Ishikawa (cell line): ENCODE data around the gene UTS2B.
A peak's percentile ranks its signal among the peaks of the same experiment; 100 is the strongest.

ENCODE experiments used
- CEBPB ChIP-seq: IDR thresholded peaks from 2 replicates; pipeline ENCODE4 v1.6.1; 2012
- CREB1 ChIP-seq: IDR thresholded peaks from 2 replicates; pipeline ENCODE4 v1.6.1; 2012; ENCODE audit warnings: low read depth
- EGR1 ChIP-seq: IDR thresholded peaks from 2 replicates; pipeline ENCODE4 v1.6.1; 2012
- EP300 ChIP-seq: IDR thresholded peaks from 2 replicates; pipeline ENCODE4 v1.6.1; 2012; ENCODE audit warnings: borderline replicate concordance
- FOXM1 ChIP-seq: IDR thresholded peaks from 2 replicates; pipeline ENCODE4 v1.6.1; 2012; ENCODE audit warnings: low read depth, borderline replicate concordance
- NFIC ChIP-seq: IDR thresholded peaks from 2 replicates; pipeline ENCODE4 v1.6.1; 2012
- RAD21 ChIP-seq: IDR thresholded peaks from 2 replicates; pipeline ENCODE4 v1.6.1; 2012; ENCODE audit warnings: low read depth
- TAF1 ChIP-seq: IDR thresholded peaks from 2 replicates; pipeline ENCODE4 v1.6.1; 2012; ENCODE audit warnings: low read depth, mild to moderate bottlenecking
- TCF12 ChIP-seq: IDR thresholded peaks from 2 replicates; pipeline ENCODE4 v1.6.1; 2012; ENCODE audit warnings: low read depth
- TEAD4 ChIP-seq: IDR thresholded peaks from 2 replicates; pipeline ENCODE4 v1.6.1; 2012
- YY1 ChIP-seq: IDR thresholded peaks from 2 replicates; pipeline ENCODE4 v1.6.1; 2012; ENCODE audit warnings: low read depth
- ZBTB7A ChIP-seq: IDR thresholded peaks from 2 replicates; pipeline ENCODE4 v1.6.1; 2012; ENCODE audit warnings: low read depth
- TF ChIP-seq, protein P1 (sequence below): IDR thresholded peaks from 2 replicates; pipeline ENCODE4 v1.6.1; 2012
- TF ChIP-seq, protein P2 (sequence below): IDR thresholded peaks from 2 replicates; pipeline ENCODE4 v1.6.1; 2012
- TF ChIP-seq, protein P3 (sequence below): IDR thresholded peaks from 2 replicates; pipeline ENCODE4 v1.6.1; 2012; ENCODE audit warnings: low read depth, mild to moderate bottlenecking

The UTS2B gene

DNA sequence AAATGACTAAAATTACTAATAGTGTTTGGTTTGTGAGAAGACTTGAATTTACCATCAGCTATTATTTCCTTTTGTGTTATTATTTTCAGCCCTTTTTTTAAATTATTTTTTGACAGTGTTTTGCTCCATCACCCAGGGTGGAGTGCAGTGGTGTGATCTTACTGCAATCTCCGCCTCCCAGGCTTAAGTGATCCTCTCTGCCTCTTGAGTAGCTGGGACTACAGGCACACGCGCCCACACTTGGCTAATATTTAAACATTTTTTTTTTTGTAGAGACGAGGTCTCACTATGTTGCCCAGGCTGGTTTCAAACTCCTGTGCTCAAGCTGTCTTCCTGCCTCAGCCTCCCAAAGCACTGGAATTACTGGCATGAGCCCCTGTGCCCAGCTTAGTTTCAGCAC is 31.7 kb upstream of the UTS2B start:
- no peak for TF ChIP-seq EP300
- no peak for TF ChIP-seq EGR1
- no peak for TF ChIP-seq ZBTB7A
- TF ChIP-seq NFIC, result no peak
- no peak for TF ChIP-seq TEAD4
- TF ChIP-seq, protein P1, sequence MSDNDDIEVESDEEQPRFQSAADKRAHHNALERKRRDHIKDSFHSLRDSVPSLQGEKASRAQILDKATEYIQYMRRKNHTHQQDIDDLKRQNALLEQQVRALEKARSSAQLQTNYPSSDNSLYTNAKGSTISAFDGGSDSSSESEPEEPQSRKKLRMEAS, result no peak
- no peak for TF ChIP-seq FOXM1
- no peak for TF ChIP-seq RAD21
- TF ChIP-seq, protein P2, sequence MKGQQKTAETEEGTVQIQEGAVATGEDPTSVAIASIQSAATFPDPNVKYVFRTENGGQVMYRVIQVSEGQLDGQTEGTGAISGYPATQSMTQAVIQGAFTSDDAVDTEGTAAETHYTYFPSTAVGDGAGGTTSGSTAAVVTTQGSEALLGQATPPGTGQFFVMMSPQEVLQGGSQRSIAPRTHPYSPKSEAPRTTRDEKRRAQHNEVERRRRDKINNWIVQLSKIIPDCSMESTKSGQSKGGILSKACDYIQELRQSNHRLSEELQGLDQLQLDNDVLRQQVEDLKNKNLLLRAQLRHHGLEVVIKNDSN, result no peak
- no peak for TF ChIP-seq TCF12
- TF ChIP-seq, protein P3, sequence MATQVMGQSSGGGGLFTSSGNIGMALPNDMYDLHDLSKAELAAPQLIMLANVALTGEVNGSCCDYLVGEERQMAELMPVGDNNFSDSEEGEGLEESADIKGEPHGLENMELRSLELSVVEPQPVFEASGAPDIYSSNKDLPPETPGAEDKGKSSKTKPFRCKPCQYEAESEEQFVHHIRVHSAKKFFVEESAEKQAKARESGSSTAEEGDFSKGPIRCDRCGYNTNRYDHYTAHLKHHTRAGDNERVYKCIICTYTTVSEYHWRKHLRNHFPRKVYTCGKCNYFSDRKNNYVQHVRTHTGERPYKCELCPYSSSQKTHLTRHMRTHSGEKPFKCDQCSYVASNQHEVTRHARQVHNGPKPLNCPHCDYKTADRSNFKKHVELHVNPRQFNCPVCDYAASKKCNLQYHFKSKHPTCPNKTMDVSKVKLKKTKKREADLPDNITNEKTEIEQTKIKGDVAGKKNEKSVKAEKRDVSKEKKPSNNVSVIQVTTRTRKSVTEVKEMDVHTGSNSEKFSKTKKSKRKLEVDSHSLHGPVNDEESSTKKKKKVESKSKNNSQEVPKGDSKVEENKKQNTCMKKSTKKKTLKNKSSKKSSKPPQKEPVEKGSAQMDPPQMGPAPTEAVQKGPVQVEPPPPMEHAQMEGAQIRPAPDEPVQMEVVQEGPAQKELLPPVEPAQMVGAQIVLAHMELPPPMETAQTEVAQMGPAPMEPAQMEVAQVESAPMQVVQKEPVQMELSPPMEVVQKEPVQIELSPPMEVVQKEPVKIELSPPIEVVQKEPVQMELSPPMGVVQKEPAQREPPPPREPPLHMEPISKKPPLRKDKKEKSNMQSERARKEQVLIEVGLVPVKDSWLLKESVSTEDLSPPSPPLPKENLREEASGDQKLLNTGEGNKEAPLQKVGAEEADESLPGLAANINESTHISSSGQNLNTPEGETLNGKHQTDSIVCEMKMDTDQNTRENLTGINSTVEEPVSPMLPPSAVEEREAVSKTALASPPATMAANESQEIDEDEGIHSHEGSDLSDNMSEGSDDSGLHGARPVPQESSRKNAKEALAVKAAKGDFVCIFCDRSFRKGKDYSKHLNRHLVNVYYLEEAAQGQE, result no peak
- TF ChIP-seq TAF1, result no peak
- no peak for TF ChIP-seq CEBPB
- TF ChIP-seq CREB1, result no peak
- TF ChIP-seq YY1, result no peak

DNA sequence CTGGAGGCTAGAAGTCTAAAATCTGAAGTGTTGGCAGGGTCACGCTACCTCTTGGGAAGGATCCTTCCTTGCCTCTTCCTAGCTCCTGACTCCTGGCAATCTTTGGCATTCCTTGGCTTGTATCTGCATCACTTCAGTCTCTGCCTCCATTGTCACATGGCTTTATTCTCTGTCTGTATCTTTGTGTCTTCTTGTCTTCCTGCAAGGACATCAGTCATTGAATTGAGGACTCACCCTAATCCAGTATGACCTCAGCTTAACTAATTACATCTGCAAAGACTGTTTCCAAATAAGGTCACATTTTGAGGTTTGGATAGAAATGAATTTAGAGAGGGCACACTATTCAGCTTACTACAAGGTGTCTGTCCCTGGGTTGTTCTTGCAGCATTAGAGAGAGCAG is 31.1 kb upstream of the UTS2B start:
- TF ChIP-seq, protein P2, result no peak
- TF ChIP-seq EGR1, result no peak
- TF ChIP-seq TCF12, result no peak
- TF ChIP-seq CREB1, result no peak
- TF ChIP-seq, protein P1, result no peak
- TF ChIP-seq EP300, result no peak
- TF ChIP-seq RAD21, result no peak
- TF ChIP-seq TEAD4, result no peak
- TF ChIP-seq FOXM1, result no peak
- TF ChIP-seq YY1, result no peak
- TF ChIP-seq CEBPB, result no peak
- no peak for TF ChIP-seq ZBTB7A
- TF ChIP-seq NFIC, result no peak
- TF ChIP-seq TAF1, result no peak
- TF ChIP-seq, protein P3, result no peak

DNA sequence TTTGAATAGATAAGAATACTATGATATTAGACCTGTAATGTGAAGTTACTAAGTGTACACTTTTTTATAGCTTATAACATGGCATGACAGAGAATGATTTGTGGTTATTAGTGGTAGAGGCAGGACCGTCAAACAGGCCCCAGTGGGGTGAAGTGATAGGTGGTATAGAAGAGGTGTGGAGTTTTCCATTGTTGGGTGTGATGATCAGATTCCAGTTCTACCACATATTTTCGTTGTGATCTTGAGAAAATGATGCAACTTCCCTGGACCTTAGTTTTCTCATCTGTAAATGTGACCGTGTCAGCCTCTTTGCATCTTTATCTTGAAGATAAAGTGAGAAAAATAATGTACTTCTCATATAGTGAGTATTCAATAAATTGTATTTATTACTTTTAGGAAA is 30.3 kb upstream of the UTS2B start:
- TF ChIP-seq, protein P2, result no peak
- peak; percentile 45; the same call in 1 of the 2 replicates for TF ChIP-seq TEAD4
- no peak for TF ChIP-seq ZBTB7A
- TF ChIP-seq CEBPB, result peak; percentile 81
- peak; percentile 26; the same call in 1 of the 2 replicates for TF ChIP-seq EP300
- TF ChIP-seq NFIC, result no peak
- TF ChIP-seq, protein P1, result peak; percentile 17; the same call in 1 of the 2 replicates
- no peak for TF ChIP-seq FOXM1

DNA sequence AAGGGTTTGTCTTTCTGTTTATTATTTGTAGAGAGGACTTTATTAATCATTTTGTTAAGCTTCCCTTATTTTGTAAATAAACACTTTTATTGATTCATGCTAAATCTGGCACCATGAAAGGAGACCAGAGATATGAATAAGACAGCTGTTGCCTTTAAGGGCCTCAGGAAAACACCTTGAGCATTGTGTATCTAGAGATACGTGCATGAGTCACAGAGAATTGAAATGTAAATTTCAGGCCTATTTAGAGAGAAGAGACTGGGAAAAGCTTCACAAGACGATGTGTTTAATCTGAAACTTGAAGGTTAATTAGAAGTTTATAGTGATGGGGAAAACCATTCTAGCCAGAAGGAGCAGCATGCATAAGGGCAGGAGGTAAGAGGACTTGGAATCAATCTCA is 28.6 kb upstream of the UTS2B start:
- no peak for TF ChIP-seq TEAD4
- no peak for TF ChIP-seq EGR1
- TF ChIP-seq, protein P1, result no peak
- no peak for TF ChIP-seq EP300
- no peak for TF ChIP-seq NFIC
- TF ChIP-seq FOXM1, result no peak
- no peak for TF ChIP-seq TAF1
- TF ChIP-seq TCF12, result no peak
- no peak for TF ChIP-seq RAD21
- TF ChIP-seq ZBTB7A, result no peak
- TF ChIP-seq CREB1, result no peak
- TF ChIP-seq CEBPB, result no peak
- TF ChIP-seq, protein P2, result no peak
- TF ChIP-seq, protein P3, result no peak
